Measurements from ENCODE around the gene ZBTB21. TPM values are rescaled to one million over a fixed set of nuclear protein-coding genes. Genes with fewer than 3 reads are reported as not detected.

Gene ZBTB21
- total and polyA plus RNA-seq, 2 of the 8 experiments (the other 6 are each of a cell fraction or from before 2014, with no cell fraction given): 3.9 to 17.8 TPM

DNA sequence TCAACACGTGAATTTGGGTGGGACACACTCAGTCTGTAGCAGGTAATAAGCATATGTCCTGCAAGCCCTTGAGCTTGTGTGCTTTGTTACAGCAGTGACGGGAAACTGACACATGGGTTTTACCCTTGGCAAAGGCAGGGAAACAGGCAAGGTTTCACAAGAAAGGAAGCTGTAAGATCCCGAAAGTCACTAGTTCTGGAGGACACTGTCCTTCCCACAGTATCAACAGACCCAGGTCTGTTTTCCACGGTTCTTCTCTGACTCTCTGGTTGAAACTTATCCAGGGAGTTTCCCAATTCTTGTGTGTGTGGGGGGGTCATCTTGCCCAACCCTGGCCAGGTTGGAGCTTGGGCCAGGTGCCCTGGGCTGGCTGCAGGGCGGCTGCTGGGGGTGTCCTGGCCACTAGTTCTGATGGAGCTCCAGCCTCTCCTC, 29.3 kb upstream of the ZBTB21 start:
- H2BK5ac ChIP-seq (ENCODE audit: low read depth, low read length): no peak overlapping the region
- no peaks in the 10 kb centered on the region for H3K23me2 ChIP-seq (ENCODE audit: low read depth, low read length)
- H3K14ac ChIP-seq (ENCODE audit: insufficient read length): no peak overlapping the region
- no peak overlapping the region for H3K9ac ChIP-seq (replicated peaks in 1 of 4; ENCODE audit: extremely low read depth in 1 of 4, low read depth in 3 of 4, low read length in 3 of 4)
- no peak overlapping the region for H2AK5ac ChIP-seq (ENCODE audit: low read depth, low read length)
- no peak overlapping the region for H4K91ac ChIP-seq (replicated peaks; ENCODE audit: insufficient read length, low read length)
- H3K9me3 ChIP-seq (ENCODE audit: insufficient read depth in 2 of 2, low read depth in 1 of 2, low read length in 1 of 2): no peaks in the 10 kb centered on the region
- H3K4ac ChIP-seq (replicated peaks; ENCODE audit: insufficient read length, low read depth, low read length): no peak overlapping the region
- H2BK15ac ChIP-seq (ENCODE audit: low read length): no peak overlapping the region
- 89% methylated on average over 5 of the region's 5 CpGs; no CpG with 5 or more reads in 1 of the 2 experiments for WGBS, 2 experiments (ENCODE audit: extremely low coverage in 1 of 2, insufficient coverage in 1 of 2, insufficient read length in 1 of 2, insufficient replicate concordance in 2 of 2, low coverage in 1 of 2, low lambda C conversion rate in 2 of 2, missing lambda C conversion rate in 1 of 2)
- H3K79me2 ChIP-seq (ENCODE audit: control insufficient read depth in 1 of 2, insufficient read depth in 2 of 2, low read length in 2 of 2): no peaks in the 10 kb centered on the region
- no peak overlapping the region for H2BK120ac ChIP-seq (replicated peaks; ENCODE audit: low read depth, low read length)
- H2BK20ac ChIP-seq (ENCODE audit: low read length): no peak overlapping the region
- H3K36me3 ChIP-seq (ENCODE audit: control insufficient read depth in 2 of 4, insufficient read depth in 4 of 4, low read length in 3 of 4): no peaks in the 10 kb centered on the region
- H3K18ac ChIP-seq (ENCODE audit: extremely low read depth, low read length): no peak overlapping the region
- no peak overlapping the region for H2BK12ac ChIP-seq (ENCODE audit: low read depth, low read length)
- no peak overlapping the region for H3K56ac ChIP-seq (replicated peaks; ENCODE audit: insufficient read length, low read depth, low read length)
- ChIA-PET POLR2A (ENCODE audit: partially characterized antibody) (interaction anchor here (0.6 kb wide), 1 partner anchor 144 kb away, joined by 5 read pairs; no protein-coding TSS in a partner anchor), CTCF (ENCODE audit: partially characterized antibody) (interaction anchor here (0.7 to 2.9 kb wide), 5 partner anchors 10 to 342 kb away, joined by 3 to 7 read pairs (median 6); no protein-coding TSS in a partner anchor)
- H4K20me1 ChIP-seq (replicated peaks in 1 of 2; ENCODE audit: control insufficient read depth in 1 of 2, insufficient read depth in 2 of 2, low read length in 2 of 2): no peaks in the 10 kb centered on the region
- no peak overlapping the region for H3K23ac ChIP-seq (ENCODE audit: insufficient read length)
- no peak overlapping the region; the same call in 1 of the 2 replicates for H2AFZ ChIP-seq (ENCODE audit: low read length)
- no peaks in the 10 kb centered on the region; a peak in 1 of 7 replicates for H3K4me1 ChIP-seq (replicated peaks in 1 of 4; ENCODE audit: control insufficient read depth in 3 of 4, insufficient read depth in 4 of 4, low read length in 3 of 4)
- no peak overlapping the region for H3K27ac ChIP-seq (ENCODE audit: low read depth, low read length)
- no peaks in the 10 kb centered on the region; a peak in 1 of 7 replicates for H3K27me3 ChIP-seq (replicated peaks in 1 of 4; ENCODE audit: control insufficient read depth in 3 of 4, extremely low read depth in 1 of 4, insufficient read depth in 3 of 4, low read length in 3 of 4)
- H3K4me2 ChIP-seq (ENCODE audit: insufficient read depth in 1 of 2, low read depth in 2 of 2, low read length in 2 of 2): no peak overlapping the region
- FAIRE-seq: no peak
- no peak overlapping the region for H3K4me3 ChIP-seq (ENCODE audit: extremely low read depth in 1 of 4, insufficient read depth in 2 of 4, low read depth in 3 of 4, low read length in 4 of 4)
- no peak for DNase-seq (ENCODE audit: low read depth in 1 of 2, low spot score in 2 of 2)
- no peaks in the 10 kb centered on the region for H3K79me1 ChIP-seq (ENCODE audit: low read depth, low read length)
- H4K5ac ChIP-seq (ENCODE audit: insufficient read length, low read depth, low read length): no peak overlapping the region
- H4K8ac ChIP-seq (ENCODE audit: extremely low read depth, insufficient read depth, low read length): no peak overlapping the region
- TF ChIP-seq TAF1 (IDR thresholded peaks at IDR 0.05; ENCODE audit: low read depth, low read length) (no peak), RBBP5 (IDR thresholded peaks at IDR 0.05; ENCODE audit: borderline replicate concordance, low read depth, low read length) (no peak), KDM5A (IDR thresholded peaks at IDR 0.05; ENCODE audit: low read length) (no peak), POLR2A (IDR thresholded peaks at IDR 0.05; ENCODE audit: control extremely low read depth in 1 of 2, low read depth in 2 of 2, low read length in 2 of 2) (no peak), CBX8 (IDR thresholded peaks at IDR 0.05; ENCODE audit: borderline replicate concordance, low read depth, low read length) (no peak)
